B cell (primary cell): Measurements from ENCODE around the gene GMPR. TPM values are rescaled to one million over a fixed set of nuclear protein-coding genes. Genes with fewer than 3 reads are reported as not detected.

Experiments used
- ATAC-seq: fragments of 200-7000 bp; cut with Tn5 transposase; one replicate; pipeline ENCODE4 v1.10.0; 2021; ENCODE audit warnings: low read depth, mild to moderate bottlenecking, moderate number of reproducible peaks, moderate library complexity
- CTCF ChIA-PET: fragments of 350-600 bp; sonication (Branson Sonifier 250); formaldehyde crosslinking; loops from one replicate; lab custom pipeline; 2021; ENCODE audit warnings: antibody characterized with exemption, inconsistent platforms; lab: Charles Lee
- POLR2A ChIA-PET: fragments of 350-600 bp; sonication (Branson Sonifier 250); formaldehyde crosslinking; loops from one replicate; lab custom pipeline; 2021; ENCODE audit warnings: antibody characterized with exemption; lab: Charles Lee
- DNase-seq: peaks from one replicate; pipeline ENCODE4 v3.0.0; 2013
- H2AFZ ChIP-seq: 2 replicates; pipeline ENCODE4 v1.6.1; 2012; ENCODE audit warnings: mild to moderate bottlenecking, low read depth, low read length; ENCODE audit not compliant: insufficient read depth, poor library complexity, severe bottlenecking
- H3K27ac ChIP-seq, 2 donors: 1 replicate in 1 of 2; 2 replicates in 1 of 2; pipeline ENCODE4 v1.5.1; 2012 to 2013; ENCODE audit warnings: low read length in 2 of 2, mild to moderate bottlenecking in 2 of 2, moderate library complexity in 1 of 2
- H3K27me3 ChIP-seq, 4 experiments: fragments of 200-600 bp in 1 of 4; sonication (generic) in 1 of 4; replicated peaks in 1 of 4; 1 replicate in 2 of 4; 2 replicates in 2 of 4; pipeline versions ENCODE4 v1.6.1 to v1.7.0; 2013 to 2016; ENCODE audit warnings: low read length in 3 of 4, mild to moderate bottlenecking in 2 of 4, mixed read lengths in 1 of 4, moderate library complexity in 1 of 4; ENCODE audit not compliant: insufficient read depth in 4 of 4, control insufficient read depth in 3 of 4; ENCODE audit errors: control extremely low read depth in 1 of 4
- H3K36me3 ChIP-seq, 2 experiments: replicated peaks in 1 of 2; 1 replicate in 1 of 2; 2 replicates in 1 of 2; pipeline versions ENCODE4 v1.6.1 to v1.7.1; 2013; ENCODE audit warnings: low read length in 1 of 2; ENCODE audit not compliant: insufficient read depth in 2 of 2, control insufficient read depth in 1 of 2; ENCODE audit errors: control extremely low read depth in 1 of 2, extremely low read depth in 1 of 2
- H3K4me1 ChIP-seq, 2 donors: fragments of 200-600 bp in 1 of 2; sonication (generic) in 1 of 2; 1 replicate in 1 of 2; 2 replicates in 1 of 2; pipeline versions ENCODE4 v1.5.1 to v1.6.1; 2013 to 2017; ENCODE audit warnings: low read length in 2 of 2; ENCODE audit not compliant: control insufficient read depth in 2 of 2, insufficient read depth in 2 of 2
- H3K4me2 ChIP-seq: replicated peaks from 2 replicates; pipeline ENCODE3; 2012; ENCODE audit warnings: mild to moderate bottlenecking, low read depth, low read length; ENCODE audit not compliant: poor library complexity, severe bottlenecking
- H3K4me3 ChIP-seq, 5 experiments: fragments of 200-600 bp in 1 of 5; sonication (generic) in 1 of 5; 1 replicate in 3 of 5; 2 replicates in 2 of 5; pipeline versions ENCODE4 v1.5.1 to v1.7.0; 2011 to 2016; ENCODE audit warnings: low read length in 4 of 5, mild to moderate bottlenecking in 4 of 5, low read depth in 2 of 5, control low read depth in 1 of 5, moderate library complexity in 1 of 5; ENCODE audit not compliant: insufficient read depth in 1 of 5; ENCODE audit errors: control extremely low read depth in 1 of 5, extremely low read depth in 1 of 5
- H3K79me2 ChIP-seq: fragments of 200-600 bp; sonication (generic); one replicate; pipeline ENCODE4 v1.6.0; 2016; ENCODE audit warnings: low read length; ENCODE audit not compliant: control insufficient read depth, insufficient read depth
- H3K9ac ChIP-seq: fragments of 200-600 bp; sonication (generic); 2 replicates; pipeline ENCODE4 v1.6.1; 2017; ENCODE audit warnings: mild to moderate bottlenecking, low read length, moderate library complexity
- H3K9me3 ChIP-seq, 3 donors: one replicate each; pipeline versions ENCODE4 v1.6.1 to v1.7.1; 2013; ENCODE audit warnings: low read length in 2 of 3; ENCODE audit not compliant: control insufficient read depth in 2 of 3, insufficient read depth in 1 of 3; ENCODE audit errors: control extremely low read depth in 1 of 3
- H4K20me1 ChIP-seq: 2 replicates; pipeline ENCODE4 v1.6.0; 2012; ENCODE audit warnings: mild to moderate bottlenecking, low read length; ENCODE audit not compliant: insufficient read depth, control insufficient read depth, poor library complexity, severe bottlenecking
- H3K27ac Mint-ChIP-seq: one replicate; pipeline ENCODE4 v1.8.0; 2021; ENCODE audit warnings: mixed read lengths
- H3K27me3 Mint-ChIP-seq: one replicate; pipeline ENCODE4 v1.8.0; 2021; ENCODE audit warnings: mixed read lengths
- H3K4me1 Mint-ChIP-seq: one replicate; pipeline ENCODE4 v1.8.0; 2021; ENCODE audit warnings: mixed read lengths
- H3K4me3 Mint-ChIP-seq: one replicate; pipeline ENCODE4 v1.8.0; 2021; ENCODE audit warnings: mixed read lengths
- H3K9me3 Mint-ChIP-seq: one replicate; pipeline ENCODE4 v1.8.0; 2022; ENCODE audit warnings: mixed read lengths; ENCODE audit not compliant: insufficient read depth
- EZH2 ChIP-seq: IDR thresholded peaks from 2 replicates; pipeline ENCODE4 v1.6.1; 2012; ENCODE audit warnings: borderline replicate concordance, low read depth, mild to moderate bottlenecking, moderate library complexity, low read length; ENCODE audit not compliant: insufficient read depth, poor library complexity, severe bottlenecking
- WGBS: methylation state at CpG from one replicate; pipeline ENCODE4 v1.1.5; 2013; ENCODE audit warnings: missing lambda C conversion rate; ENCODE audit not compliant: insufficient coverage; 5-methylcytosine and 5-hydroxymethylcytosine counted together
- intact Hi-C: fragments of 100-400 bp; cut with micrococcal nuclease; formaldehyde crosslinking; loops from one replicate; pipeline ENCODE4 v1.10.0; 2022
- polyA plus RNA-seq: library from polyadenylated mRNA; depleted of rRNA; stranded (reverse); fragments of >200 nt; gene quantifications from 2 replicates; pipeline ENCODE4 v1.2.3, GENCODE V29; 2012
- total RNA-seq, 2 donors: library from RNA; stranded (reverse); fragments of 120-200 nt in 1 of 2; gene quantifications; 1 replicate in 1 of 2; 2 replicates in 1 of 2; pipeline versions ENCODE4 v1.2.3 to v1.2.4, GENCODE V29; 2013 to 2022
- TF ChIP-seq, protein P1 (sequence below): fragments of 200-600 bp; IDR thresholded peaks from one replicate; pipeline ENCODE4 v1.8.0; 2022; ENCODE audit warnings: antibody characterized with exemption, mild to moderate bottlenecking

The GMPR gene
- total and polyA plus RNA-seq, 2 donors (not counting 1 experiment from before 2014, with no cell fraction given) = 0.82 TPM; not detected in 1

DNA sequence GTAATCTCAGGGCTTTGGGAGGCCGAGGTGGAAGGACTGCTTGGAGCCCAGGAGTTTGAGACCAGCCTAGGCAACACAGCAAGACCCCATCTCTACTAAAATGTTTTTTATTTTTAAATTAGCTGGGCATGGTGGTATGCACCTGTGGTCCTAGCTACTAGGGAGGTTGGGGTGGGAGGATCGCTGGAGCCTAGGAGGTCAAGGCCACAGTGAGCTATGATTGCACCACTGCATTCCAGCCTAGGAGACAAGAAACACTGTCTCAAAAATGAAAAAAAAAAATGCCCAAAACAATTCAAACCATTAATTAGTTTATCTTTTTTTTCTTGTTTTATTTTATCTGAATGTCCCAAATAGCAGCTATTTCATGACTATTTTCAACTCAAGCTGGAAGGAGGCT, 85.8 kb downstream of the GMPR start:
- Histone ChIP-seq H3K79me2 (no peaks in the 10 kb centered on the region), H3K4me3 (no peak overlapping the region), H3K9ac (no peak overlapping the region), H3K9me3 (no peaks in the 10 kb centered on the region), H3K4me1 (peaks cover 17 to 27% of the 10 kb centered on the region in 2 donors), H2AFZ (no peak overlapping the region), H3K27ac (no peak overlapping the region), H3K27me3 (no peaks in the 10 kb centered on the region), H3K36me3 (no peaks in the 10 kb centered on the region), H4K20me1 (no peaks in the 10 kb centered on the region), H3K4me2 (no peak overlapping the region)
- peaks cover 38% of the 10 kb centered on the region for H3K4me1 Mint-ChIP-seq
- no CpG with 5 or more reads among the region's 2 CpGs for WGBS
- DNase-seq (no peak), ATAC-seq (no peak)
- ChIA-PET CTCF (interaction anchor here (0.7 to 1.9 kb wide), 6 partner anchors 8 to 447 kb away, joined by 5 to 7 read pairs (median 6); no protein-coding TSS in a partner anchor), POLR2A (no interaction called here)
- TF ChIP-seq, protein P1, sequence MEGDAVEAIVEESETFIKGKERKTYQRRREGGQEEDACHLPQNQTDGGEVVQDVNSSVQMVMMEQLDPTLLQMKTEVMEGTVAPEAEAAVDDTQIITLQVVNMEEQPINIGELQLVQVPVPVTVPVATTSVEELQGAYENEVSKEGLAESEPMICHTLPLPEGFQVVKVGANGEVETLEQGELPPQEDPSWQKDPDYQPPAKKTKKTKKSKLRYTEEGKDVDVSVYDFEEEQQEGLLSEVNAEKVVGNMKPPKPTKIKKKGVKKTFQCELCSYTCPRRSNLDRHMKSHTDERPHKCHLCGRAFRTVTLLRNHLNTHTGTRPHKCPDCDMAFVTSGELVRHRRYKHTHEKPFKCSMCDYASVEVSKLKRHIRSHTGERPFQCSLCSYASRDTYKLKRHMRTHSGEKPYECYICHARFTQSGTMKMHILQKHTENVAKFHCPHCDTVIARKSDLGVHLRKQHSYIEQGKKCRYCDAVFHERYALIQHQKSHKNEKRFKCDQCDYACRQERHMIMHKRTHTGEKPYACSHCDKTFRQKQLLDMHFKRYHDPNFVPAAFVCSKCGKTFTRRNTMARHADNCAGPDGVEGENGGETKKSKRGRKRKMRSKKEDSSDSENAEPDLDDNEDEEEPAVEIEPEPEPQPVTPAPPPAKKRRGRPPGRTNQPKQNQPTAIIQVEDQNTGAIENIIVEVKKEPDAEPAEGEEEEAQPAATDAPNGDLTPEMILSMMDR = no peak
- TF ChIP-seq EZH2 = no peak
- H3K9me3 Mint-ChIP-seq = no peaks in the 10 kb centered on the region
- intact Hi-C loops = no loop called here
- no peaks in the 10 kb centered on the region for H3K27me3 Mint-ChIP-seq
- no peak overlapping the region for H3K4me3 Mint-ChIP-seq
- H3K27ac Mint-ChIP-seq = no peak overlapping the region

DNA sequence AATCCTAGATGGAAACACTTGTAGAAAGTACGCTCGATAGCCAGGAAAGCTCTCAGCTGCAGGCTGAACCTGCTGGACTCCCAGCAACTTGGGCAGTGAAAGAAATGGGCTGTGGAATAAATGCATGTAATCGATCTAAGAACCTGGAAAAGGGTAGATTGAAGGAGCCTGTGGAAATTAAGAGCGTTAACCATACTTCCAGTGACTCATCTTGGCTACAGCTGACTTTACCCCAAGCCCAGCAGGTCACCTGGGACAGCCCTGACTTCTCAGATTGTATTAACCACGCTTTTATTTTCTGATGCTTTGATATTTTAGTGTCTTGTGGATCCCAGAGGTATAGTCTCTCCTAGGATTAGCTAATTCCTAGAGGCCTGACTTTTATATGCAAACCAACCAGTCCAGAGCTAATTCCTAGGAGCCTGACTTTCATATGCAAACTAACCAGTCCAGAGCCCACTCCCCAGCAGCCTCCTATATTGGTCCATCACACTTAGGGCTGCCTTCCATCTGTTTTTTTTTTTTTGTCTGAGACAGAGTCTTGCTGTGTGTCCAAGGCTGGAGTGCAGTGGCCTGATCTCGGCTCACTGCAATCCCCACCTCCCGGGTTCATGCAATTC, 86.3 kb downstream of the GMPR start:
- Histone ChIP-seq H4K20me1 (no peaks in the 10 kb centered on the region), H3K4me2 (no peak overlapping the region), H3K36me3 (no peaks in the 10 kb centered on the region), H3K79me2 (no peaks in the 10 kb centered on the region), H3K4me1 (peaks cover 13 to 22% of the 10 kb centered on the region in 2 donors), H3K27ac (no peak overlapping the region), H3K9ac (no peak overlapping the region), H2AFZ (no peak overlapping the region), H3K4me3 (no peak overlapping the region), H3K27me3 (no peaks in the 10 kb centered on the region), H3K9me3 (no peaks in the 10 kb centered on the region)
- ATAC-seq (no peak), DNase-seq (no peak)
- Mint-ChIP-seq H3K4me3 (no peak overlapping the region), H3K27ac (no peak overlapping the region), H3K27me3 (no peaks in the 10 kb centered on the region), H3K4me1 (peaks cover 38% of the 10 kb centered on the region), H3K9me3 (no peaks in the 10 kb centered on the region)
- CTCF ChIA-PET = interaction anchor here (0.6 to 1.9 kb wide), 9 partner anchors 8 to 446 kb away, joined by 3 to 11 read pairs (median 6); no protein-coding TSS in a partner anchor
- no peak for TF ChIP-seq EZH2
- TF ChIP-seq, protein P1 = no peak
- intact Hi-C loops = no loop called here
- 95% methylated on average over 2 of the region's 7 CpGs for WGBS
- POLR2A ChIA-PET = no interaction called here
